GM10248 (cell line): ENCODE results near the gene KIFC3.
"Not testable (repeated sequence)": the region's sequence is repeated elsewhere in the genome, so short reads cannot be mapped to it uniquely, and the experiment has no call there.

Experiments
- CTCF ChIA-PET: fragments of 300-600 bp; sonication (Branson Sonifier 250); formaldehyde crosslinking; extraction: SDS; loops from one replicate; lab custom pipeline; 2021; ENCODE audit warnings: antibody characterized with exemption; lab: Yijun Ruan, JAX
- POLR2A ChIA-PET: fragments of 350-650 bp; sonication (Branson Sonifier 250); formaldehyde crosslinking; extraction: SDS; loops from one replicate; lab custom pipeline; 2020; ENCODE audit warnings: antibody characterized with exemption; lab: Yijun Ruan, JAX
- DNase-seq: peaks from one replicate; pipeline ENCODE4 v3.0.0; 2012; ENCODE audit errors: extremely low spot score
- TF ChIP-seq, protein P1 (sequence below): IDR thresholded peaks from 2 replicates; pipeline ENCODE4 v1.5.1; 2012; ENCODE audit warnings: mild to moderate bottlenecking, low read depth; ENCODE audit errors: extremely low read depth, missing control alignments, control extremely low read depth

The KIFC3 gene

GRCh38 chr16:57843400-57843799 lies 41.1 kb upstream of the KIFC3 start:
- TF ChIP-seq, protein P1, sequence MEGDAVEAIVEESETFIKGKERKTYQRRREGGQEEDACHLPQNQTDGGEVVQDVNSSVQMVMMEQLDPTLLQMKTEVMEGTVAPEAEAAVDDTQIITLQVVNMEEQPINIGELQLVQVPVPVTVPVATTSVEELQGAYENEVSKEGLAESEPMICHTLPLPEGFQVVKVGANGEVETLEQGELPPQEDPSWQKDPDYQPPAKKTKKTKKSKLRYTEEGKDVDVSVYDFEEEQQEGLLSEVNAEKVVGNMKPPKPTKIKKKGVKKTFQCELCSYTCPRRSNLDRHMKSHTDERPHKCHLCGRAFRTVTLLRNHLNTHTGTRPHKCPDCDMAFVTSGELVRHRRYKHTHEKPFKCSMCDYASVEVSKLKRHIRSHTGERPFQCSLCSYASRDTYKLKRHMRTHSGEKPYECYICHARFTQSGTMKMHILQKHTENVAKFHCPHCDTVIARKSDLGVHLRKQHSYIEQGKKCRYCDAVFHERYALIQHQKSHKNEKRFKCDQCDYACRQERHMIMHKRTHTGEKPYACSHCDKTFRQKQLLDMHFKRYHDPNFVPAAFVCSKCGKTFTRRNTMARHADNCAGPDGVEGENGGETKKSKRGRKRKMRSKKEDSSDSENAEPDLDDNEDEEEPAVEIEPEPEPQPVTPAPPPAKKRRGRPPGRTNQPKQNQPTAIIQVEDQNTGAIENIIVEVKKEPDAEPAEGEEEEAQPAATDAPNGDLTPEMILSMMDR = no peak
- POLR2A ChIA-PET = no interaction called here
- no peak for DNase-seq
- CTCF ChIA-PET = no interaction called here

DNA sequence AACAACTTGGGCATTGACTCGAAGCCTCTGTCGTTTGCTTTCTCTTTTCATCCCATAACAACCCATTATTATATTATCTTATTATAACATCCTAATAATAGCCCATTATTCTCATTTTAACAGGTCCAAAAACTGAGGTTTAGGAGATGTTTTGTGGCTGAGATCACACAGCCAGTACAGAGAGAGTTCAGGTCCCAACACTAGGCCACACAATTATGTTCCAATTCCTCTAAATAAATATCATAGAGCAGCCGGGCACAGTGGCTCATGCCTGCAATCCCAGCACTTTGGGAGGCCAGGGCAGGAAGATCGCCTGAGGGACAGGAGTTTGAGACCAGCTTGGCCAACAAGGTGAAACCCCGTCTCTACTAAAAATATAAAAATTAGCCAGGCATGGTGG lies 40.3 kb upstream of the KIFC3 start:
- DNase-seq = no peak
- POLR2A ChIA-PET = no interaction called here
- TF ChIP-seq, protein P1 = no peak
- CTCF ChIA-PET = no interaction called here

DNA sequence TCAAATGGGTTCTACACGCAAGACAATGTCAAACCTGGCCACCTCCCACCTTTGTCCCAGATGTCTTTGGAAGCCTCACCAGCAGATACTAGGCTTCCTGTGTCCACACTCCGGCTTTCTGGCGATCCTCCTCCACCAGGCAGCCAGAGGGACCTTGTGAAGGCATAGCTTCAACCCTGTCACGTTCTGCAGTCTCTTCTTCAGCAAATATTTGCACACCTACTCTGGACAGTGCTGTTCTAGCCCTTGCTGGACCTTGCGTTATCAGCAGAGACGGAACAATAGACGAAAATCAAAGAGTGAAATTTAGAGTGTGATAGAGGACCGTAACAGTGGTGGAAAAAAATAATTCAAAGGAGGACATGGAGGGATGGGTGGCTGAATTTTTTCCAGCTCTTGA lies 38.5 kb upstream of the KIFC3 start:
- TF ChIP-seq, protein P1 = no peak
- POLR2A ChIA-PET = no interaction called here
- no peak for DNase-seq
- CTCF ChIA-PET = interaction anchor here (1.1 kb wide), 1 partner anchor 52 kb away, joined by 3 read pairs; no protein-coding TSS in a partner anchor

DNA sequence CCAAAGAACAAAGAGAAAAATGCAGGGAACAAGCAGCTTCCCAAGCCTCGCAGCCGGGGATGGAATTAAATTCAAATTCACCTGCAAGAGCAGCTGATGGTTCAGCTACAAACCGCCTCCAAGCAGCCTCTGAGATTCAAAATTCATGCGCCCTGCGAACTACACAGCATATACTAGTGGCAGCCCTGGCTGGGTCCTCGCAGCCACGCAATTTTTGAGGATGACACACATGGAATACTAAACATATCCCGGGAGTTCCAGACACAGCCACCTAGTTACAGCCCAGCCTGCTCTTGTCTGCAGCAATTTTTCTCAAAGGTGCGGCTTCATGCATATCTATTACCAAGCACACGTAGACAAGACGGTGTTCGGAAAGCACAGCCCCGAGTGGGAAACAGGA lies 35.9 kb upstream of the KIFC3 start:
- TF ChIP-seq, protein P1 = no peak
- DNase-seq = no peak
- ChIA-PET CTCF (interaction anchor here (1.5 kb wide), 1 partner anchor 32 kb away, joined by 3 read pairs; no protein-coding TSS in a partner anchor), POLR2A (no interaction called here)

GRCh38 chr16:57837305-57838125 lies 35.2 kb upstream of the KIFC3 start:
- no peak for DNase-seq
- ChIA-PET POLR2A (no interaction called here), CTCF (interaction anchor here (1.5 kb wide), 1 partner anchor 8 kb away, joined by 3 read pairs; no protein-coding TSS in a partner anchor)
- TF ChIP-seq, protein P1 = no peak

DNA sequence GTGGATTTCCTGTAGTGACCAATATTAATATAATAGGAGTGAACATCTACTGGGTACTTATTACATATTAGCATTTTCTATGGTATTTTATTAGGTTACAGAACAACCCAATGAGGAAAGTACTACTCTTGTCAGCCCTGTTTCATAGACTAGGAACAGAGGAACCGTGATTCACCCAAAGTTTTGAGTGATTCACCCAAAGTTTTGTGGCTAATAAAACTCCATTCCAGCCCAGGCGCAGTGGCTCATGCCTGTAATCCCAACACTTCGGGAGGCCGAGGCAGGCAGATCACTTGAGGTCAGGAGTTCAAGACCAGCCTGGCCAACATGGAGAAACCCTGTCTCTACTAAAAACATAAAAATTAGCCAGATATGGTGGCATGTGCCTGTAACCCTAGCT lies 33.1 kb upstream of the KIFC3 start:
- CTCF ChIA-PET, POLR2A ChIA-PET, DNase-seq: not testable (repeated sequence)

GRCh38 chr16:57834936-57835335 lies 32.6 kb upstream of the KIFC3 start:
- DNase-seq = no peak
- TF ChIP-seq, protein P1 = no peak
- POLR2A ChIA-PET = no interaction called here
- CTCF ChIA-PET = no interaction called here
